ENCODE results near the gene SSR1. TPM values are rescaled to one million over a fixed set of nuclear protein-coding genes. Genes with fewer than 3 reads are reported as not detected.

SSR1 gene
- total RNA-seq, 2 experiments from 2014 or later: 31.6 to 138 TPM

GRCh38 chr6:7292596-7293255, 20.3 kb downstream of the SSR1 start:
- ChIA-PET CTCF (ENCODE audit: unreplicated experiment) (no interaction called here), POLR2A (interaction anchor here (0.7 to 1.5 kb wide), 3 partner anchors 9 to 15 kb away, joined by 3 to 5 read pairs (median 3); no protein-coding TSS in a partner anchor)
- no peak overlapping the region for H3K4me2 ChIP-seq (ENCODE audit: low read length)
- no peak for DNase-seq (ENCODE audit: low spot score)
- TF ChIP-seq CTCF (conservative IDR thresholded peaks at IDR 0.05; ENCODE audit: low read length) (no peak), EZH2phosphoT487 (IDR thresholded peaks at IDR 0.05; ENCODE audit: borderline replicate concordance, low read depth, low read length) (no peak)
- no peaks in the 10 kb centered on the region for H4K20me1 ChIP-seq (ENCODE audit: insufficient read depth, low read length)
- BruUV-seq (replicated peaks): no TSS peak
- H3K9me2 ChIP-seq (ENCODE audit: insufficient read depth, low read length): no peaks in the 10 kb centered on the region
- no peaks in the 10 kb centered on the region for H3K4me1 ChIP-seq (ENCODE audit: insufficient read depth, low read length, poor library complexity, severe bottlenecking)
- H3K9me3 ChIP-seq (ENCODE audit: low read length): no peaks in the 10 kb centered on the region
- intact Hi-C loops (cut with micrococcal nuclease; ENCODE audit: unreplicated experiment): no loop called here
- H3K27ac ChIP-seq (ENCODE audit: low read depth, low read length, poor library complexity, severe bottlenecking): no peak overlapping the region
- peaks cover 98% of the 10 kb centered on the region for H3K36me3 ChIP-seq (ENCODE audit: insufficient read depth, low read length)
- no peak overlapping the region for H2AFZ ChIP-seq (ENCODE audit: low read length)
- H3K79me2 ChIP-seq (ENCODE audit: insufficient read depth, low read depth, low read length): peaks cover 10% of the 10 kb centered on the region; the same call in 1 of the 2 replicates
- H3K4me3 ChIP-seq (ENCODE audit: low read depth, low read length, poor library complexity, severe bottlenecking): no peak overlapping the region

GRCh38 chr6:7290079-7290478, 22.9 kb downstream of the SSR1 start:
- peaks cover 99% of the 10 kb centered on the region for H3K36me3 ChIP-seq (ENCODE audit: insufficient read depth, low read length)
- H3K4me3 ChIP-seq (ENCODE audit: low read depth, low read length, poor library complexity, severe bottlenecking): no peak overlapping the region
- ChIA-PET POLR2A (no interaction called here), CTCF (ENCODE audit: unreplicated experiment) (no interaction called here)
- H3K79me2 ChIP-seq (ENCODE audit: insufficient read depth, low read depth, low read length): peaks cover 3% of the 10 kb centered on the region; the same call in 1 of the 2 replicates
- no peaks in the 10 kb centered on the region for H4K20me1 ChIP-seq (ENCODE audit: insufficient read depth, low read length)
- DNase-seq (ENCODE audit: low spot score): no peak
- H3K4me2 ChIP-seq (ENCODE audit: low read length): no peak overlapping the region
- TF ChIP-seq CTCF (conservative IDR thresholded peaks at IDR 0.05; ENCODE audit: low read length): no peak
- BruUV-seq (replicated peaks): no TSS peak
- no peak overlapping the region for H3K27ac ChIP-seq (ENCODE audit: low read depth, low read length, poor library complexity, severe bottlenecking)
- H3K9me3 ChIP-seq (ENCODE audit: low read length): no peaks in the 10 kb centered on the region
- no peak overlapping the region for H2AFZ ChIP-seq (ENCODE audit: low read length)
- intact Hi-C loops (cut with micrococcal nuclease; ENCODE audit: unreplicated experiment): no loop called here
- no peaks in the 10 kb centered on the region for H3K4me1 ChIP-seq (ENCODE audit: insufficient read depth, low read length, poor library complexity, severe bottlenecking)
- H3K9me2 ChIP-seq (ENCODE audit: insufficient read depth, low read length): no peaks in the 10 kb centered on the region

GRCh38 chr6:7285416-7285815, 27.6 kb downstream of the SSR1 start:
- Histone ChIP-seq H2AFZ (ENCODE audit: low read length) (no peak overlapping the region), H3K27ac (ENCODE audit: low read depth, low read length, poor library complexity, severe bottlenecking) (no peak overlapping the region), H3K4me3 (ENCODE audit: low read depth, low read length, poor library complexity, severe bottlenecking) (no peak overlapping the region), H3K4me1 (ENCODE audit: insufficient read depth, low read length, poor library complexity, severe bottlenecking) (no peaks in the 10 kb centered on the region), H3K9me2 (ENCODE audit: insufficient read depth, low read length) (no peaks in the 10 kb centered on the region), H3K36me3 (ENCODE audit: insufficient read depth, low read length) (peaks cover 69% of the 10 kb centered on the region), H3K4me2 (ENCODE audit: low read length) (no peak overlapping the region), H3K79me2 (ENCODE audit: insufficient read depth, low read depth, low read length) (no peaks in the 10 kb centered on the region), H4K20me1 (ENCODE audit: insufficient read depth, low read length) (no peaks in the 10 kb centered on the region), H3K9me3 (ENCODE audit: low read length) (no peaks in the 10 kb centered on the region)
- intact Hi-C loops (cut with micrococcal nuclease; ENCODE audit: unreplicated experiment): no loop called here
- TF ChIP-seq CTCF (conservative IDR thresholded peaks at IDR 0.05; ENCODE audit: low read length) (no peak), EZH2phosphoT487 (IDR thresholded peaks at IDR 0.05; ENCODE audit: borderline replicate concordance, low read depth, low read length) (no peak)
- ChIA-PET CTCF (ENCODE audit: unreplicated experiment) (no interaction called here), POLR2A (interaction anchor here (1.1 to 1.9 kb wide), 4 partner anchors 11 to 29 kb away, joined by 3 to 11 read pairs (median 5); no protein-coding TSS in a partner anchor)
- BruUV-seq (replicated peaks): no TSS peak
- no peak for DNase-seq (ENCODE audit: low spot score)

Measured in OCI-LY7 (cell line).